ENCODE results near the gene C1orf226. TPM values are rescaled to one million over a fixed set of nuclear protein-coding genes. Genes with fewer than 3 reads are reported as not detected.

Gene C1orf226
- total RNA-seq, 1 donor from 2014 or later = 12.6 TPM

DNA sequence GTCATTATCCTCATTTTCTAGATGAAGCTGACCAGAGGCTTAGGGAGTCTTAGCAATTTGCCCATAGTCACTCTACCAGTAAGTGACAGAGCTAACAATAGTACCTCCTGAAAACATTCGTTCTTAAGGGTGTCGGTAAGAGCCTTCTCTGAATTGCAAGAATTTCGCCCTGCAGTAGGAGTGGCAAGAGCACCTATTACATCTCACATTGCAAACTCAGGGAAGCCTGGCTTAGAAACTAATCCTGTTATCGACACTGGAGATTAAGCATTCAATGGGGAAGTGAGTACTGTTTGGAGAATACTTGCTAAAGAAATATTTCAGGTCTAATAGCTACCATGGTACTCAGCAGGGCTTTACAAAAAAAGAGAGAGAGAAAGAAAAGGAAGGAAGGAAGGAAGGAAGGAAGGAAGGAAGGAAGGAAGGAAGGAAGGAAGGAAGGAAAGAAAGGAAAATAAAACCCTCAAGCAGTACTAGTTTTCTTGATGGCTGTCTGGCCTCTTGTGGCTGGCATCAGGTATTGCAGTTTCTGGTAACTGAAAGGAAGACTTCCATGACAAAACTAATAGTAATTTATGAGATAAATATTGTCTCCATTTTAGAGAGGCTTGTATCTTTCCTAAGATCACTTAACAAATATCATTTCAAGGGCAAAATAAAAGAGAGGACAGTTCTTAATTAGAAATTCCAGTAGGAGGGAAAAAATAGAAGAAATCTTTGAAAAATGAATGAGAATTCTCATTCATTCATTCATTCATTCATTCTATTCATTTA is 10.4 kb downstream of the C1orf226 start:
- peak; percentile 85 for TF ChIP-seq CTCF (conservative IDR thresholded peaks at IDR 0.05)
- Mint-ChIP-seq H3K4me1 (ENCODE audit: unreplicated experiment) (peaks cover 29% of the 10 kb centered on the region), H3K4me3 (peak overlapping the region; percentile 5), H3K36me3 (no peaks in the 10 kb centered on the region), H3K27me3 (peaks cover 15% of the 10 kb centered on the region), H3K27ac (peak overlapping the region; percentile 68), H3K9me3 (no peaks in the 10 kb centered on the region)
- DNase-seq (ENCODE audit: extremely low spot score, unreplicated experiment) = no peak

- no peak overlapping the region for H3K4me3 Mint-ChIP-seq
- peaks cover 29% of the 10 kb centered on the region for H3K27me3 Mint-ChIP-seq
- H3K36me3 Mint-ChIP-seq = no peaks in the 10 kb centered on the region
- DNase-seq (ENCODE audit: extremely low spot score, unreplicated experiment) = peak; percentile 20
- no peaks in the 10 kb centered on the region for H3K9me3 Mint-ChIP-seq
- TF ChIP-seq CTCF (conservative IDR thresholded peaks at IDR 0.05) = no peak
- H3K4me1 Mint-ChIP-seq (ENCODE audit: unreplicated experiment) = peaks cover 36% of the 10 kb centered on the region
- no peak overlapping the region for H3K27ac Mint-ChIP-seq
Measured at GRCh38 chr1:162396201-162396906, 14.8 kb downstream of the C1orf226 start.

- Mint-ChIP-seq H3K9me3 (no peaks in the 10 kb centered on the region), H3K27ac (no peak overlapping the region), H3K27me3 (peaks cover 29% of the 10 kb centered on the region), H3K36me3 (no peaks in the 10 kb centered on the region), H3K4me3 (no peak overlapping the region), H3K4me1 (ENCODE audit: unreplicated experiment) (peaks cover 29% of the 10 kb centered on the region)
- no peak for DNase-seq (ENCODE audit: extremely low spot score, unreplicated experiment)
- no peak for TF ChIP-seq CTCF (conservative IDR thresholded peaks at IDR 0.05)
Measured at GRCh38 chr1:162397039-162397448, 15.5 kb downstream of the C1orf226 start.

DNA sequence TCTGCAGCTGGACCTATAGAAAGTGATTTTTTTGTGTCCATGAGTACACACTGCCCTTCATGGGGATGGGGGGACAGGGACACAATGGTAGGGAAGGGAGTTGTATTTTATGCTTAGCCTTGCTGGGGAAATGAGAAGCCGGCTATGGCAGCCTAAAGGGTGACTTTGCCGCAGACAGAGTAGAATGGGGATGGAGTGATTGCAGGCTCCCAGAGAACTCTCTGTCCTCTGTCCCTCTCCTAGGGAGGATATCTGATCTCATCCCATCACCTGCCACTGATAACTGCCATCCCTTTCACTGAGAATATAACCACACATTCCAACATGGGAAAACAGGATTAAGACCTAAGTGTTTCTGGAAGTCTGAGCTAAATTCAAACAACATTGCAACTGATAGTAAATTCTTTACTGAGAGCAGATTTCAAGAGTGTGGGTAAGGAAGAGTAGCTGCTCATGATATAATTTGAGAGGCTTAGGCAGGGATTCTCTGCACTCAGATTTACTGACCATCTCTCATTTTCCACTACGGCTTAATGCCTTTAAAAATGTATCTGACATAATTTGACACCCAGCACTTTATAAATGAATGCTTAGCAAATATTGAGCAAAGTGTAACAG is 16.5 kb downstream of the C1orf226 start:
- Mint-ChIP-seq H3K27ac (no peak overlapping the region), H3K36me3 (no peaks in the 10 kb centered on the region), H3K4me3 (no peak overlapping the region), H3K9me3 (no peaks in the 10 kb centered on the region), H3K27me3 (peaks cover 29% of the 10 kb centered on the region), H3K4me1 (ENCODE audit: unreplicated experiment) (peaks cover 26% of the 10 kb centered on the region)
- no peak for DNase-seq (ENCODE audit: extremely low spot score, unreplicated experiment)
- TF ChIP-seq CTCF (conservative IDR thresholded peaks at IDR 0.05) = no peak

DNA sequence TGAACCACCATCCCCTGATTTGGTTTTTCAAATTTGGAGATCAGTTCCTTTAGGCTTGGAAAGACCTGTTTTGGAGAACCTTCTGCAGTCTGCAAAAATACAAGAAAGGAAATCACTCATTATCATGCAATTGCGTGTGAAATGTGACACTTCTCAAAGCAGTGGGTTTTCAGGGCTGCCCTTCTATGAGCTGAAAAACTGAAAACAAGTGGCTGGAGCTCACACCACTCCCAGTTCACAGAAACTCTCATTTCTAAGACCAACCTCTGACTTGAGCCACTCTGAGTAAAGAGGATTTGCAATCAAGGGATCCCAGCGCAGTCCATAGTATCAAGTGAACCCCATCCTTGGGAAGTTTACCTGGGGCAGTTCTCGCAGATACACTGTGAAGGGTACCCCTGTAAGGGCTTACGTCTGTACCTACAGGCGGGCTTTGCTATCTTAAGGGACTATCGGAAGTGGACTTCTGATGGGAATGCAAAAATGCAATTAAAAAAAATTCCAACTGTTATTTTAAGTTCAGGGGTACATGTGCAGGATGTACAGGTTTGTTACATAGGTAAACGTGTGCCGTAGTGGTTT is 17.6 kb downstream of the C1orf226 start:
- H3K27me3 Mint-ChIP-seq = peaks cover 29% of the 10 kb centered on the region
- no peak overlapping the region for H3K27ac Mint-ChIP-seq
- no peak for DNase-seq (ENCODE audit: extremely low spot score, unreplicated experiment)
- peaks cover 26% of the 10 kb centered on the region for H3K4me1 Mint-ChIP-seq (ENCODE audit: unreplicated experiment)
- TF ChIP-seq CTCF (conservative IDR thresholded peaks at IDR 0.05) = no peak
- H3K9me3 Mint-ChIP-seq = no peaks in the 10 kb centered on the region
- no peak overlapping the region for H3K4me3 Mint-ChIP-seq
- no peaks in the 10 kb centered on the region for H3K36me3 Mint-ChIP-seq

All from type B pancreatic cell (in vitro differentiated cells).